Heart right ventricle (tissue), 16 donors: Measurements from ENCODE around the gene PAPPA. TPM values are rescaled to one million over a fixed set of nuclear protein-coding genes. Genes with fewer than 3 reads are reported as not detected.

ENCODE experiments used
- ATAC-seq, 8 donors: fragments of 200-7000 bp; cut with Tn5 transposase; one replicate each; pipeline ENCODE4 v1.9.1; 2020; ENCODE audit warnings: mild to moderate bottlenecking in 8 of 8, moderate library complexity in 8 of 8, moderate number of reproducible peaks in 1 of 8
- DNase-seq, 2 donors: peaks; one replicate each; pipeline ENCODE4 v3.0.0-alpha.2; 2020
- H3K27ac ChIP-seq, 10 donors: fragments of 200-600 bp; sonication (generic) in 2 of 10; one replicate each; pipeline versions ENCODE4 v1.5.0 to v1.8.0; 2020 to 2022; ENCODE audit warnings: mild to moderate bottlenecking in 3 of 10
- H3K27me3 ChIP-seq, 7 donors: fragments of 200-600 bp; one replicate each; pipeline ENCODE4 v1.8.0; 2021 to 2022; ENCODE audit warnings: mild to moderate bottlenecking in 2 of 7
- H3K36me3 ChIP-seq, 9 donors: fragments of 200-600 bp; sonication (generic) in 1 of 9; one replicate each; pipeline versions ENCODE4 v1.5.0 to v1.8.0; 2020 to 2022; ENCODE audit warnings: mild to moderate bottlenecking in 2 of 9
- H3K4me1 ChIP-seq, 9 donors: fragments of 200-600 bp; sonication (generic) in 1 of 9; one replicate each; pipeline versions ENCODE4 v1.5.0 to v1.8.0; 2020 to 2022; ENCODE audit warnings: mild to moderate bottlenecking in 4 of 9
- H3K4me3 ChIP-seq, 10 donors: fragments of 200-600 bp; sonication (generic) in 2 of 10; one replicate each; pipeline versions ENCODE4 v1.5.0 to v1.8.0; 2020 to 2022; ENCODE audit warnings: mild to moderate bottlenecking in 7 of 10, moderate library complexity in 2 of 10
- H3K9me3 ChIP-seq, 11 donors: fragments of 200-600 bp in 10 of 11; sonication (generic) in 2 of 11; one replicate each; pipeline versions ENCODE4 v1.5.0 to v1.8.0; 2013 to 2022; ENCODE audit warnings: mild to moderate bottlenecking in 2 of 11, control low read depth in 1 of 11, moderate library complexity in 1 of 11
- WGBS, 2 donors: extraction: QIAGEN DNeasy Blood & Tissue Kit; methylation state at CpG; one replicate each; pipeline ENCODE4 v1.1.7; 2013; ENCODE audit warnings: inconsistent platforms in 1 of 2; 5-methylcytosine and 5-hydroxymethylcytosine counted together
- intact Hi-C, 10 donors: fragments of 100-400 bp; cut with DNase I; formaldehyde crosslinking; loops; one replicate each; pipeline versions ENCODE4 v1.11.1 to v1.14.2; 2022
- polyA plus RNA-seq, 2 donors: library from polyadenylated mRNA; stranded (reverse); fragments of 200-250 nt; gene quantifications; one replicate each; pipeline ENCODE4 v1.2.3, GENCODE V29; 2013
- total RNA-seq, 10 donors: library from RNA; stranded (reverse); fragmentation: NEBNext Ultra II Directional in 3 of 10; extraction: Animal tissue kit (Norgen Biotek cat#: 25700) in 3 of 10; gene quantifications; one replicate each; pipeline versions ENCODE4 v1.2.1 to v1.2.4, GENCODE V29; 2021 to 2023
- TF ChIP-seq, protein P1 (sequence below), 9 donors: fragments of 200-600 bp; sonication (generic) in 2 of 9; IDR thresholded peaks; one replicate each; pipeline versions ENCODE4 v1.5.0 to v1.8.0; 2021 to 2022; ENCODE audit warnings: antibody characterized with exemption in 9 of 9, mild to moderate bottlenecking in 5 of 9, moderate library complexity in 1 of 9
- donor health status: Arrhythmogenic right ventricular cardiomyopathy.
- donor health status: ischemic (EF 13 %, LVEDD 7.1; RV severe dilation, severe dysfunction).
- donor health status: healthy with polysubstance abuse.
- donor health status: DM: no; HTN: yes; CAD: no.
- donor health status: DM: no; HTN: no; CAD: no.
- donor health status: ischemic (EF 25% LVEDD 6.9; RV normal size, moderate dysfunction).
- donor health status: ischemic (EF 25% LVEDD 5.7; RV mildly dilated, moderate dysfunction).
- donor health status: healthy.
- donor health status: DM: yes; HTN: yes; CAD: no.
- donor health status: Ischemic cardiomyopathy.
- donor health status: ischemic (EF 35%, LVEDD 5.7; RV mildly dilated, moderate dysfunction).
- donor health status: nonischemic (EF 11% LVEDD 7.7; RV severe dilation, severe dysfunction).
- donor health status: DM: yes; HTN: yes; CAD: no.
- donor health status: PGD.
- donor health status: ischemic (EF 29% LVEDD 5.4; RV normal size, mild dysfunction).
- donor health status: nonischemic (EF 23%, LVEDD 6.1; RV moderate dilation, normal function).

PAPPA gene
- total and polyA plus RNA-seq, 12 donors: 0.15 to 3.4 (median 1.2) TPM

DNA sequence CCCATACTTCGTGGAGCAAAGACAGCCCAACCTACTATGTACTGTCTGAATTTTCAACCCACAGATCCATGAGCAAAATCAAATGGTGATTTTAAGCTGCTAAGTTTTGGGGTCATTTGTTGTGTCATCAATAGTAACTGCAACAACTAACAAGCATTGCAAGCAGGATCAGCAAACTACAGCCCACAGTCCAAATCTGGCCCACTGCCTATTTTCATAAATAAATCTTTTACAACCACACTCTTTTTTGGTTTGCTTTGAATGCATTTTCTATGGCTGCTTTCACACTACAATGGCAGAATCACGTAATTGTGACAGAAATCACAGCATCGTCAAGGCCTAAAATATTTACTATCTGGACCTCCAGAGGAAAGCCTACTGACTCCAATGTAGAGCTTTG, 296.4 kb downstream of the PAPPA start:
- Histone ChIP-seq H3K27me3 (no peaks in the 10 kb centered on the region), H3K36me3 (no peaks in the 10 kb centered on the region), H3K4me1 (peaks cover 0 to 9% (median 0%) of the 10 kb centered on the region in 9 donors), H3K27ac (no peak overlapping the region), H3K9me3 (no peaks in the 10 kb centered on the region), H3K4me3 (no peak overlapping the region)
- 92 to 93% methylated on average over 3 of the region's 3 CpGs for WGBS, 2 donors
- intact Hi-C loops: no loop called here
- TF ChIP-seq, protein P1, sequence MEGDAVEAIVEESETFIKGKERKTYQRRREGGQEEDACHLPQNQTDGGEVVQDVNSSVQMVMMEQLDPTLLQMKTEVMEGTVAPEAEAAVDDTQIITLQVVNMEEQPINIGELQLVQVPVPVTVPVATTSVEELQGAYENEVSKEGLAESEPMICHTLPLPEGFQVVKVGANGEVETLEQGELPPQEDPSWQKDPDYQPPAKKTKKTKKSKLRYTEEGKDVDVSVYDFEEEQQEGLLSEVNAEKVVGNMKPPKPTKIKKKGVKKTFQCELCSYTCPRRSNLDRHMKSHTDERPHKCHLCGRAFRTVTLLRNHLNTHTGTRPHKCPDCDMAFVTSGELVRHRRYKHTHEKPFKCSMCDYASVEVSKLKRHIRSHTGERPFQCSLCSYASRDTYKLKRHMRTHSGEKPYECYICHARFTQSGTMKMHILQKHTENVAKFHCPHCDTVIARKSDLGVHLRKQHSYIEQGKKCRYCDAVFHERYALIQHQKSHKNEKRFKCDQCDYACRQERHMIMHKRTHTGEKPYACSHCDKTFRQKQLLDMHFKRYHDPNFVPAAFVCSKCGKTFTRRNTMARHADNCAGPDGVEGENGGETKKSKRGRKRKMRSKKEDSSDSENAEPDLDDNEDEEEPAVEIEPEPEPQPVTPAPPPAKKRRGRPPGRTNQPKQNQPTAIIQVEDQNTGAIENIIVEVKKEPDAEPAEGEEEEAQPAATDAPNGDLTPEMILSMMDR (IDR thresholded peaks at IDR 0.05): no peak
- no peak for ATAC-seq
- no peak for DNase-seq

DNA sequence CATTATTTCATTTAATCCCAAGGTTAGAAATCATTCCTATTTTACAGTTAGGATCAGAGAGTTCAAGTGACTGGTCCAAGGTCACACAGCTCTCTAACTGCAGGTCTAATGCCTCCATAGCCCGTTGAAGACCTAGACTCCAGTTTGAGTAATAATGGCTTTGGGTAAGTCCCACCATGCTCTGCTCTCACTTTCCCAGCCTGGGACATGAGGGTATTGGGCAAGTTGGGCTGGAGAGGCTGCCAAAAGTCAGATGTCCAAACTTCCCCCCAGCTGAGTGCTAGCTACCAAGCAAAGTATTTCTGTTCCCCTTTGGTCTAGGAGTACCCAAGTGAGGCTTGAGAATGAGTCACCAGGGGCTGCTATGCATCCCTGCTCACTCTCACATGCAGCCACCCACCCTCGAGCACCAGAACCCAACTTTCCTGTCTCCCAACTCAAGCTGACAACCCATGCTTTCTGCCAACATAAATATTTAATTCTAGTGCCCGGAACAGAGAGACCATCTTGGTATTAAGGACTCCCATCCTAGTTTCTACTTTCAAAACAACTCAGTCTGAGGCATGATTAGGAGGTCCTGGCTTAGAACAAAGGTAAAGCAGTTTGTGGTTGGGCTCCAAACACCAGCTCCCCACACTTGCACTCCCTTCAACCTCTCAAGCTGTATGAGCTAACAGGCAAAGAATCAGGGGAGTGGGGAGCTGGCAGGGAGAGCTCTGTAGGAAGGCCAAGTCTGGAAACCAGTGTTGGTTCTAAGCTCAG, 297.0 kb downstream of the PAPPA start:
- 66 to 73% methylated on average over 3 of the region's 3 CpGs for WGBS, 2 donors
- H3K27ac ChIP-seq: no peak overlapping the region
- intact Hi-C loops: no loop called here

DNA sequence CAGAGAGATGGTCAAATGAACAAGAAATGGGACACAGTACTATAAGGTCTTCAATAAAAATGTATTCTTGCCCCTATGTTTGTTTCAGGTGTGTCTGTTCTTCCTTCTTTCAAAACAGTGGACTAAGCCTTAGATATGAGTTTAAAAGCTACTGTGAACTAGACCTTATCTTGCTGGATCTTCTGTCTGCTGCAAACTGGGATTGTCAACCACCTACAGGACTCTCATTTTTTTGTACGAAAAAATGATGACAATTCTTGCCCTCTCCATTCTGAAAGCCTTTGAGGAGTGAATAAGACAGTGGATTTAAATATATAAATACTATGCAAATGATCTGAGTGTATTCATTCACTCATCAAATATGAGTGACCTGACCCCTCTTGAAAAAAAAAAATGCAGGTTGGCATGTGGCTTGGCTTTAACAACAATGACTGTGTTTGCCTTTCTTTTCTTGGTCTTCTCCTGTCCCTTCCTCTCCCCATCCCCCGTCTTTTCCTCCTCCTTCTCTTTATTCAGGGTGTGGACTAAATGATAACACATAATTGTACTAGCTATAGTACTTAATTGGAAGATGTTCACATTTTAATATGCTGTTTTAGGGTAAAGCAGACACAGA, 298.0 kb downstream of the PAPPA start:
- no peaks in the 10 kb centered on the region for H3K36me3 ChIP-seq
- no peak overlapping the region for H3K27ac ChIP-seq

More for the DNA sequence above, 297.0 kb downstream of the PAPPA start:
- peaks cover 0 to 9% (median 0%) of the 10 kb centered on the region in 9 donors for H3K4me1 ChIP-seq
- ATAC-seq: peak in 1 of 8 donors; percentile 47
- H3K9me3 ChIP-seq: no peaks in the 10 kb centered on the region
- no peaks in the 10 kb centered on the region for H3K36me3 ChIP-seq
- H3K4me3 ChIP-seq: no peak overlapping the region
- TF ChIP-seq, protein P1 (IDR thresholded peaks at IDR 0.05): no peak
- no peaks in the 10 kb centered on the region for H3K27me3 ChIP-seq
- DNase-seq: no peak

More for the DNA sequence above, 298.0 kb downstream of the PAPPA start:
- ATAC-seq (no peak), DNase-seq (no peak)
- 86 to 90% methylated on average over 2 of the region's 2 CpGs for WGBS, 2 donors
- Histone ChIP-seq H3K9me3 (peaks cover 0 to 9% (median 0%) of the 10 kb centered on the region in 11 donors), H3K27me3 (no peaks in the 10 kb centered on the region), H3K4me1 (peaks cover 0 to 9% (median 0%) of the 10 kb centered on the region in 9 donors), H3K4me3 (no peak overlapping the region)
- TF ChIP-seq, protein P1 (IDR thresholded peaks at IDR 0.05): no peak
- intact Hi-C loops: no loop called here
